HG03342 (cell line): ENCODE results near the gene PINLYP.
A peak's percentile ranks its signal among the peaks of the same experiment; 100 is the strongest.
"Not testable (repeated sequence)": the region's sequence is repeated elsewhere in the genome, so short reads cannot be mapped to it uniquely, and the experiment has no call there.

Experiments
- ATAC-seq: cut with Tn5 transposase; IDR thresholded peaks from one replicate; pipeline ENCODE4 v1.9.1; 2021; ENCODE audit warnings: mild to moderate bottlenecking, moderate library complexity; ENCODE audit not compliant: unreplicated experiment

Gene PINLYP

DNA sequence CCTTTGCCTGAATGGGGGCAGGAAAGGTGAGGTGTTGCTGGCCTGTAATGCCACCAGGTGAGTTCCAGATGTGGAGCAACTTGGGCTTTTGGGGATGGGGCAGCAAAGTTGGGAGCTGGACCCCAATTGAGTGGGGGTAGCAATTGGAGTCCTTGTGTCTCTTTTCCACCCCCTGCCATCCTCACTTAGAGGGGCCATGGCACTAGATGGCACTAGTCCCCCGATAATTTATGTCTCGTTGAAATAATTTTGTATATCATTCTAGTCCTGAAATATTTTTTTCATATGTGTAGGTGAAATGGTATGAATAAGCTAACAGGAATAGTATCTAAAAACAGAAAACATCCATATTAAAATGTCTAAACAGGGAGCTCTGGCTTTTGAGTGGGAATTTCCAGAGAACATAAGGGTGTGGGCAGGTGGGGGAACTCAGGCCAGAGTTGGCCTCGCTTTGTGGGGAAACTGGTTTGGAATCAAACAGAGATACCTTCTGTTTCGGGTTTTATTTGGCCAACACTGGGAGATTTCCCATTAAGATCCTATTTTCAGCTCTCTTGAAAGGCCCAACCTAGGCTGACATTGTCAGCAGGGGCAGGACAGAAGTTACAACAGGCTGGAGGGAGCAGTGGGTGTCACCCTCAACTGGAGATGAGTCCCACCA lies 24.2 kb downstream of the PINLYP start:
- ATAC-seq = no peak

DNA sequence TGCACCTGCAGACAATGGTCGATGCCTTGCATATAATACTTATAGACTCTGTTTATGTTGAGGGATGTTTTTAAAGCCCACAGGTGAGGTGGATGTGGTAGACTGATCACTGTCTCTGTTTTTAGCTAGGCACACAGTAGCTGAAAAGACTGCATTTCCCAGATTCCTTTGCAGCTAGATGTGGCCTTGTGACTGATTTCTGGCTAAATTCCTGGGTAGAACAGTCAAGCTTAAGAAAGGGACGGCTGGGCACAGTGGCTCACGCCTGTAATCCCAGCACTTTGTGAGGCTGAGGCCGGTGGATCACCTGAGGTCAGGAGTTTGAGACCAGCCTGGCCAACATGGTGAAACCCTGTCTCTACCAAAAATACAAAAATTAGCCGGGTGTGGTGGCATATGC lies 24.7 kb downstream of the PINLYP start:
- not testable (repeated sequence) for ATAC-seq

DNA sequence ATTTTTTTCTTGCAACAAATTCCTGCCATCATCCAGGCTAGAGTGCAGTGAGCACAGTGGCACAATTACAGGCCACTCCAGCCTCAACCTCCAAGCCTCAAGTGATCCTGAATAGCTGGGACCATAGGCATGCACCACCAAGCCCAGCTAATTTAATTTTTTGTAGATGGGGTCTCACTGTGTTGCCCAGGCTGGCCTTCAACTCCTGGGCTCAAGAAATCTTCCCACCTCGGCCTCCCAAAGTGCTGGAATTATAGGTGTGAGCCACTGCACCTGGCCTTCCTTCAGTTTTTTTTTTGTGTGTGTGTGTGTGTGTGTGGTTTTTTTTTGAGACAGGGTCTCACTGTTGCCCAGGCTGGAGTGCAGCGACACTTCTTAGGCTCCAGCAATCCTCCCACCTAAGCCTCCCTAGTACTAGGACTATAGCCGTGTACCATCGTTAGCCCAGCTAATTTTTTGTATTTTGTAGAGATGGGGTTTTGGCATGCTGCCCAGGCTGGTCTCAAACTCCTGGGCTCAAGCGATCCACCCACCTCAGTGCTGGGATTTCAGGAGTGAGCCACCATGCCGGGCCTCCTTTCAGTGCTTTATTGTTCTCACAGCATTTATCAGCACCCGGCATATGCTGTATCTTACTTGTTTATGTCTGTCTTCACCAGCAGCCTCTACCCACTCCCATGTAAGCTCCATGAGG lies 30.4 kb downstream of the PINLYP start:
- no peak for ATAC-seq

DNA sequence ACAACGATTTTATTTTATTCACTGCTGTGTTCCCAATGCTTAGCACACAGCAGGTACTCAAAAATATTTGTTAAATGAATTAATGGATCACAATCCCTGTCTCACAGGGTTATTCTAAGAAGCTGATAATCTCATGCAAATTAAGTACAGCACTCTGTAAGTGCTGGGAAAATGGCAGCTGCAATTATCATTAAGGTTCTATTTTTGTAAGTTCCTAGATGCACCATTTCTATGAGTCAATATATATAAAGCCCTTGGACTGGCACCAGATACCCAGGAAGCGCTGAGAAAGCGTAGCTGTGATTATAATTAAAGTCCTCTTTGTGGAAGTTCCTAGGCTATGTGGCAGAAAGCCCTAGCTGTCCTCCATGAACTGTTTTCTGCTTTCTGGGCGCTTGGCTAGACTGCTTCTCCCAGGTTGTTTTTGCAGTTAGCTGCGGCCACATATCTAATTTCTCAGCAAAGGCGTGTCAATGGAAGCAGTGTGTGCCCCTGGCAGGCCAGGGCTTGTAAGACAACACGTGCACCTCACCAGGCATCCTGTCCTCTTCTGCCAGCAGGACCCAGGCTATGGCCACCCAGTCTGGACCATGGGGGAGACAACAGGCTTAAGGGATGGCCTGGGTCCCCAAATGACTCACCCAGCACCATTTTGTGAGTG lies 31.1 kb downstream of the PINLYP start:
- no peak for ATAC-seq

DNA sequence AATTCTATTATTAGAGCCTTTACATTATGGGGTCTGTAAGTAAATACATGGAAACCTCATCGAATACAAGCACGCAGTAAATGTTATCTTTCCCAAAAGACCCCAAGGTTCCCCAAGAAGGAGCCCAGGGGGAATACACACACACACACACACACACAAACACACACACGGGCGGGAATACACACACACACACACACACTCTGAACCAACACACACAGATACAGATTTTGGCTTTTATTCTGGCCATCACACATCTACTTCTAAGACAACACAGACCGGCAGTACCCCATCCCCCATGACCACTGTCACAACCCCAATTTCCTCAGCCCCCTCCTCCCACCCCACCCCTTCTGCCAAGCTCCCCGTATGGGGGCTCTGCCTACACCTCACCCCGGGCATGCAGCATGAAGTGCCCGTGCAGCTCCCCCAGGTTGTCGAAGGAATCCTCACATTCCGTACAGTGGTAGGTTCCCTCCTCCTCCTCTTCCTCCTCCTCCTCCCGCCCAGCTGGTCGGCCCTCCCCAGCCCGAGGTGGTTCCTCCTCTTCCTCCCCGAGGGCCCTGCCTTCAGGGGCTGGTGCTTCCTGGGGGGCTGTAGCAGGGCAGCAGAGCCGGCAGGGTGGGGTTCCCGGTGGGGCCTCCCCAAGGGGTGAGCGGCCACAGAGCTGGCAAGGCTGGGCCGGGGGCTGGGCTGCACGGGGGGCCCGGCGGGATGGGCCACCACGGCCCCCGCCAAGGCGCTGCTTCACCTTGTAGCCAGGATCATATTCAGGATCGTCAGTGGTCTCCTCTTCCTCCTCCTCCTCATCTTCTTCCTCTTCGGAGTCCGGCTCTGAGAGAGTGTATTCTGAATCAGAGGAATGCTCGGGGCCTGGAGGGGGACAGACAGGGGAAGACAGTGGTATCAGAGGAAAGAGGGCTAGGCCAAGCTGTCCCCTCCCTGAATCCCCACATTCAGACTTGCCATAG lies 31.9 kb downstream of the PINLYP start:
- ATAC-seq = no peak

DNA sequence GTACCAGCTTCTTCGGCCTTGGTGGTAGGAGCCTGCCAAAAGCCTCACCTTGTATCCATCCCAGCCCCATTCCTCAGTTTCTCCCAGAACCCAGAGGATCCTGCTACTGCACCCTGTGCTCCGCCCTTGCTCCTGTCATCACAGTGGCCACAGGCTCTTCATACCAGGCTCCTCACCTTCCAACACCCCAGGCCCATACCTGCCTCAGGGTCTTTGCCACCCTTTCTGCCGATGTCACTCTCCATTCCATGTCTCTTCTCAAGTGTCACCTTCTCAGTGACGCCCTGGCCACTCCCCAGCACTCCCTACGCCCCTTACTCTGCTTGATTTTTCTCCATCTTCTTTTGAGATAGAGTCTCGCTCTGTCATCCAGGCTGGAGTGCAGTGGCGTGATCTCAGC lies 34.3 kb downstream of the PINLYP start:
- no peak for ATAC-seq

DNA sequence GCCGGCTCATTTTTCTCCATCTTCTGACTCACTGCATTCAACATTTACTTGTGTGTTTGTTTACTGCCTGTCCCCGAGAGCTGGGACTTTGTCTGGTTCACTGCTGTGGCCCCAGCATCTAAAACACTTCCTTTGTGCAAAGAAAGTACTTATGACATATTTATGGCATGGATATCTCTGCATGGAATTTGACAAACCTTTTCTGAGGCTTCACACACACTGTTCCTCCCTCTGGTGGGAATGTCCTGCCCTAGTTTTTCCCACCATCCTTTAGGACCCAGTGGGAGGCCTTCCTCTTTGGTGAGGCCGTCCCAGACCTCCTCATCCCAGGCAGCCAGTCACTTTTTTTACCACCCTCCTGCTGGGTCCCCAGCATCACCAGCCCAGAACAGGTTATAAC lies 34.9 kb downstream of the PINLYP start:
- ATAC-seq = no peak

DNA sequence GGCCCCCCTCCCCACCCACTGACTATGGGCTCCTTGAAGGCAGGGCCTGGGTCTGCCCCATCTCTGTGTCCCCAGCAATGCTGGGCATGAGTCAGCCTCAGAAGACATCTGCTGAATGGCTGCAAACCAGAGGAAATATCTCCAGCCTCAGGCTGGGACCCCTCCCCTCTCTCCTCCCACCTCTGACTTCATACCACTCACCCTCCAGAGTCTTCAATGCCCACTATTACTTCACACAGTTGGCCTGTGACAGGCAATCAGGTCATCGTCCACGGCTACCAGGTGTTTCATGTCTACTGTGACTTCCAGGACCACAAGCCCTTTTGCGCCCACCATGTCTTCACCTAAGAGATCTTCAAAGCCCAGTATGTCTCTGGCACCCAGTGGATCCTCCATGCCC lies 36.2 kb downstream of the PINLYP start, which contains the start of gene SRRM5:
TSS of gene SRRM5 (plus strand) at position 301 of the 400 bp plus-strand sequence. CDS start at position 335, 34 bp downstream.
- no peak for ATAC-seq

DNA sequence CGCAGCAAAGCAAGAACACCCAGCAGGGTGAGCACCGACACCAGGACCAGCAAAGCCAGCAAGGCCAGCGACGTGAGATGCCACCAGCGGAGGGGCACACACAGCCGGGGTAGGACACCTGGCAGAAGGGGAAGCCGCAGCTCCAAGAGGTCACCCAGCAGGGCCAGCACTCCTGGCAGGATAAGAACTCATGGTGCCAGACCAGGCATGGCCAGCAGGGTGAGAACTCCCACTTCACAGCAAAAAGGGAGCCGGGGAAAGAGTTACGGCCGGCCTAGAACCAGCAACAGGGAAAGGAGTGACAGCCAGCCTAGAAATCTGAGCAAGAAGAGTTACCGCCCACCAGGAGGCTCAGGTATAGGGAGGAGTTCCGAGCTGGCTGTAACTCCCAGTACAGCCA lies 36.8 kb downstream of the PINLYP start:
- ATAC-seq = no peak

DNA sequence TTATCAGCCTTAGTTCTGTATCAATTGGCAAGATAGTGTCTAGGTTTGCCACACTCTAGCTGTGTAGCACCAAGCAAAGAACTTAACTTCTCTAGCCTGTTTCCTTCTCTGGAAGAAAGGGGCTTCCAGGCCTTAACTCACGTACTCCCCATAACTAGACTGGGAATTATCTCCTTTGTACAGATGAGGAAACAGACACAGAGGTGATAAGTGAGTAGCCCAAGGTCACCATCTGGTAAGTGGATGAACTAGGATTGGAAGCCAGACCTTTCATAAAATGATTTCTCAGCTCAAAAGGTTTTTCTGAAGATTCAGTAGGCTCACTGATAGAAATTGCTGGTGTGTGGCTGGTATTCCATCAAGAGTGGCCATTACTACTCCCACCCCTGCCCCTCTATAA lies 40.7 kb downstream of the PINLYP start:
- no peak for ATAC-seq

DNA sequence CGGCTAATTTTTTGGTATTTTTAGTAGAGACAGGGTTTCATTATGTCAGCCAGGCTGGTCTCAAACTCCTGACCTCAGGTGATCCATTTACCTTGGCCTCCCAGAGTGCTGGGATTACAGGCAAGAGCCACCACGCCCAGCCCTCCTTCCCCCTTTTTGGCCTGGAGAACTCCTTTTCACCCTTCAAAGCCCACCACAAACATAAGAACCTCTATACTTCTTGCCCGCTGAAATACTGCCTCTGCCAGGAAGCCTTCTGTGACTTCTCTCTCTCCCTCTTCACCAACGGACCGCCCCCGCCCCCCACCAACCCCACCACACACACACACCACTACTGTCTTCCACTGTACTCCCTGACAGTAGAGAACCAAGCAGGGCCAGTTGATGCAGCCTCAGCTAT lies 41.4 kb downstream of the PINLYP start:
- no peak for ATAC-seq

DNA sequence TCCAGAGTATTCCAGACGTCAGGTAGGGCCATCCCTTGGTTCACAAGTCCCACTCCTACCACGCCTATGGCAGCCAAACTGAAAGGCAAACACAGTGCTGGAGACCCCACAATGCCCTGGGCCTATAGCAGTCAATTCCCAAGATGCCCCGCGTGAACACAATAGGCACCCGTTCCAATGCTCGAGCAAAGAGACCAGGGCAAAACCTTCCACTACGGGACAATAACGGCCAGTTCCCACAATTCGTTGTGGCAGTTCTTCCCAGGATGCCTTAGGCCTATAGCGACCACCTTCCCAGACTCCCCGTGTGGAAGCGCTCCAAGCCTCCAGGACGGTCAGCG lies 43.3 kb downstream of the PINLYP start:
- ATAC-seq = no peak

DNA sequence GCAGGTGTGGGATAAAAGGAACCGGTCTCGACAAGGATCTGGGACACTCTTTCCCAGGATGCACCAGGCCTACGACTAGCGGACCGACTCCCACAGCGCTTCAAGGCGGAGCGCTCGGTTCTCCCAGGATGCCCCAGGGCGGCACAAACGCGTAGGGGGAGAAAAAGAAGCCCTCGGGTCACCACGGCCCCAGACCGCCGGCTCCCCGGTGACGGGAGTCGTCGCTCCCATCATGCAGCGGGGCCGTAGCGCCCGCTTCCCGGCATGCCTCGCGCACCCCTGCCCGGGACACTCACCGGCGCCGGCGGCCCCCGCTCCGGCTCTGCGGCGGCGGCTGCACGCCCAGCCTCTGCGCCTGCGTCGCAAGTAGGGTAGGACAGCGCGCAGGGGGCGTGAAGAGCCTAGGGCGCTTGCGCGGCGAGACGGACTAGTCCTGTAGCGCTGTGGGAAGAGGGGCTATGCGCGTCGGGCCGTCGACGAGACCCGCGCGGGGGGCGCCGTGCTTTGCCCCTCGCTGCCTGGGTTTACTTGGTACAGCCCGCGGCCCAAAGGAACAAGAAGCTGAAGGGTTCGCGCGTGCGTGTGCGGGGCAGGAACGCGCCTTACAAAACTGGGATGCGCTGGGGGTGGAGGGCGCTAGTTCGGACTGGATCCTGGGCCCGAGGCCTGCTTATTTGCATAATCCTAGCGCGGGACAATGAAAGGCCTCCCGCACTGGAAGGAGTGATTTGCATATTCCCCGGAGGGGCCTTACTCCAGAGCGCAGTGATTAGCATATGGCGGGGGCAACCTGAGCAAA lies 43.9 kb downstream of the PINLYP start, which contains the start of gene ZNF428:
TSS of gene ZNF428 (minus strand) at position 368 of the 799 bp plus-strand sequence. CDS start 5,325 bp downstream, outside the sequence.
- ATAC-seq = peak; percentile 75

DNA sequence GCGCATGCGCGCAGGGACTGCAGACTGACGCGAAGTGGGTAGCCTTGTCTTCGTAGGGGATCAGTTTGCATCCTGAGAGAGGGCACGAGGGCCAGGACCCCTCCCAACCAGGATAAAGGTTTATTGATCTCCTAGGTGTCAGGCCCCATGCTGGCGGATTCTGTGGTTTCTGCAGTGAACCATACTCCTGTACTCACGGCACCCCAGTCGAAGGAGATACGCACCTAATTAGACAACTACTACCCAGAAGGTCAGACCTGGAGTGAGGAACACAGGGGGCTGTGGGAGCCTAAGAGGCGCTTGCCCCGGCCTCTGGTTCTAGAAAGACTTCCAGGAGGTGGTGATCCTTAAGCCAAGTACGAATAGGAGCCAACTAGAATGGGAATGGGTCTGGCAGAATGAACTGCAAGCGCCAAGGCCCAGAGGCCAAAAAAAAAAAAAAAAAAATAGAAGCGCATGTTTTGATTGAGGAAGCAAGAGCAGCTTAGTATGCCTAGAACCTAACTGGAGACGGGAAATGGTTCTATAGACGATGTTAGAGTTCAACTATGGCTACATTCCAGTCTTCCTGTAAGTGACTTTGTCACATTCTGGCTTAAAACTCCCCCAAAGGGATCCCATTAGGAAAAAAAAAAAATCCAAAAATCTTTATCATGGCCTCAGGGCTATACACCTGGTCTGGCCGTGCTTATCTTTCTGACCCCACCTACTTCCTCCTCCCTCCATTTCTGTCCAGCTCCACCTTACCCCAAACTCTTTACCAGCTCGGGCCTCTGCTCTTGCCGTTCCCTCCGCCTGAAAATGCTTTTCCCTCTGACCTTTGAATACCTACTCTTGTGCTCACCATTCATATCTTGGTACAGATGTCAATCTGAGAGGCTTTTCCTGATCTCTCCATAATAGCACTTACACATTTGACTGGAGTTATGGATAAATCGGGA lies 44.7 kb downstream of the PINLYP start:
- no peak for ATAC-seq

DNA sequence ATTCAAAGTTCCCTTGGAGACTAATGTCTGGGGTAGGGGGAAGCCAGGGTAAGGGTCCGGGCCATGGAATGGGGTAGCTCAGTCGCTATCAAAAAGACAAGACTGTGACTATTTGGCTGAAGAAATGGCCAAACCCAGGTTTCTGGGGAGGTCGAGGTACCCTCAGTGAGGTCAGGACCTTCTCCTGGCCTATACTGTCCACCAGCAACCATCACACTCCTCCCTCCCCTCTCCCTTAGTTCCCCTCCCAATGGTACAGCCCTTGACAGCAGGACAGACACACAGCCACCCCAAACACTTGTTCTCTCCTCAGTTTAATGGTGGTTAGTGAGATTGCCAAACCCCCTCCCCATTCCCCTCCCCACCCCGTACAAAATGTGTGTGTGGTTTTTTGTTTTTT lies 46.5 kb downstream of the PINLYP start:
- no peak for ATAC-seq

DNA sequence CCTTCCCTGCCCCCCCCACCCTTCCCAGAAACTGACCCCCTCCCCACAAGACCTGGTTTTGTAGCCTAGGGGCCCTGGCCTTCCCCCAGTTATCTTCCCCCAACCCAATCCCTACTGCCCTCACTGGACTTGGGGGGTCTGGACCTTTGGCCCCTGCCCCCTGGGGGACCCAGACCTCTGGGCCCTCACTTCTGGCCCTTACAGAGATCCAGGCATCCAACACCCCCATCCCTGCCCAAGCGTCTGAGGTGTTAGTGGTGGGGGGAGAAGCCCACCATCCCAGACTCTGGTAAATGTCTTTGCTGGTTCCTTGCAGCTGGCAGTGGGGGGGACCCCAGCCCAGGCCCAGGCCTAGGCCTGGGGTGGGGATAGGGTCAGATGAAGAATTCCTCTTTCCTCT lies 47.4 kb downstream of the PINLYP start:
- no peak for ATAC-seq

DNA sequence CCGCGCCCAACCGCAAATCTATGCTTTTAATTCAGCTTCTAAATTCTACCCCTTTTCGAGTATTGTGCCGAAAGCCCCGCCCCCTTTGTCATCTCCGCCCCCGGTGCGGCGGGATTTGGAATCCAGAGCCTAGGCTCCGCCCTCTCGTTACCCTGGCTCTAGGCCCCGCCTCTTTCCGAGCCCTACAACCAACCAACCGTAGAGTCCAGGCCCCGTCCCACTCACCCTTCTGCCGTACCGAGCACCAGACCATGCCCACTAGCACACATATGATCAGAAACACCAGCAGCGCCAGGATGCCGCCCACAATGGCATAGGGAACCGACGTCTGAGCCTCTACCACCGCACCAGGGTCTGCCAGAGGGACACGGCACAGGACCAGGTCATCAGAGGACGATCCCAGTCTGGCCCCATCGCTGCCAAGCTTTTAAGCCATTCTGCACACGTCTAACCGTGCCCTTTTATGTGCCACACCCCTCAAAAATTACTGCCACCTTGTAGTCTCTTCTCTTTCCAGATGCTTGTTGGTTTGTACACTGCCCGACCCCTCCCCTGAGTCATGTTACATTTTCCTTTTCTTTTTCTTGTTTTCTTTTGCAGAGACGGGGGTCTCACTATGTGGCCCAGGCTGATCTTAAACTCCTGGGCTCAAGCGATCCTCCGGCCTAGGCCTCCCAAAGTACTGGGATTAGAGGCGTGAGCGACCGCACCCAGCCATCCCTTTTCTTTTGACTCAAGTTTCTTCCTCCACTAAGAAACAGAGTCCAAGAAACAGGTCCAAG lies 48.5 kb downstream of the PINLYP start:
- ATAC-seq = no peak

DNA sequence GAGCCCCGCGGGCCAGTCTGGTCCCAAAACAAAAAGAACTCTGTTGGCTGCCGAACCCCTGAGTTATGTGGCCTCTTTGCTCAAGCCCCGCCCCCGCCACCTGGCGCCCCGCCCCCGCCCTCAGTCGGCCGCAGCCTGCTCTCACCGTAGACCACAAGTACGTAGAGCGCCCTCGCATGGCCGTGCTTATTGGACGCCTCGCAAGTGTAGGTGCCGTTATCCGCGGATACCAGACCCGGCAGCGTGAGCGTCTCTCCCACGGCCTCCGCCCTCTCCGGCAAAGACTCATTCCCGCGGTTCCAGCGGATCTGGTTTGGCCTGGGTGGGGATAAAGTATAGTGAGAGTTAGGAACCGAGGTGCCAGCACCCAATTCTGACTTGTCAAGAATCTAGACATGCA lies 49.3 kb downstream of the PINLYP start:
- no peak for ATAC-seq
